GM12892 (cell line): ENCODE measurements around the gene NEU1.

Experiments
- POLR2A ChIP-seq: IDR thresholded peaks from 2 replicates; pipeline ENCODE4 v1.6.1; 2011; ENCODE audit warnings: low read depth, low read length, control low read depth
- POLR2AphosphoS5 ChIP-seq: IDR thresholded peaks from 2 replicates; pipeline ENCODE4 v1.6.1; 2011; ENCODE audit warnings: low read depth, low read length, control low read depth
- TAF1 ChIP-seq: IDR thresholded peaks from 2 replicates; pipeline ENCODE4 v1.6.1; 2011; ENCODE audit warnings: low read depth, mild to moderate bottlenecking, control low read depth, low read length, borderline replicate concordance

- TF ChIP-seq POLR2A (no peak), POLR2AphosphoS5 (no peak), TAF1 (no peak)
Observed at GRCh38 chr6:31889331-31889972, 26.8 kb upstream of the NEU1 start.
